NCI-H524 (cell line): ENCODE data around the gene RHOA.
"Not testable (repeated sequence)": the region's sequence is repeated elsewhere in the genome, so short reads cannot be mapped to it uniquely, and the experiment has no call there.

Experiments used
- DNase-seq, 2 experiments: peaks; one replicate each; lab custom pipeline; 2025; lab: John Stamatoyannopoulos, UW

The RHOA gene

GRCh38 chr3:49362561-49362960 lies 49.2 kb downstream of the RHOA start:
- DNase-seq = no peak

- no peak for DNase-seq
Observed at GRCh38 chr3:49359623-49360022, 52.2 kb downstream of the RHOA start.

- no peak for DNase-seq
Observed at GRCh38 chr3:49358884-49359225, 52.9 kb downstream of the RHOA start.

GRCh38 chr3:49358217-49358883 lies 53.4 kb downstream of the RHOA start, which contains the start of gene GPX1:
Gene GPX1, minus strand, starts transcription at chr3:49358353. Its CDS starts 75 bp downstream, at chr3:49358278.
- peak; percentile 91 to 95 for DNase-seq

GRCh38 chr3:49357443-49358216 lies 54.1 kb downstream of the RHOA start:
- not testable (repeated sequence) for DNase-seq

- DNase-seq = not testable (repeated sequence)
Observed at GRCh38 chr3:49357095-49357442, 54.7 kb downstream of the RHOA start.

GRCh38 chr3:49352890-49353421 lies 58.8 kb downstream of the RHOA start:
- no peak for DNase-seq

- no peak for DNase-seq
Observed at GRCh38 chr3:49352281-49352680, 59.5 kb downstream of the RHOA start.

GRCh38 chr3:49351521-49352011 lies 60.2 kb downstream of the RHOA start:
- DNase-seq = no peak

GRCh38 chr3:49349348-49350114 lies 62.2 kb downstream of the RHOA start:
- no peak for DNase-seq

- not testable (repeated sequence) for DNase-seq
Observed at GRCh38 chr3:49348361-49348760, 63.4 kb downstream of the RHOA start.

GRCh38 chr3:49346797-49347251 lies 65.0 kb downstream of the RHOA start:
- no peak for DNase-seq

GRCh38 chr3:49343163-49343562 lies 68.6 kb downstream of the RHOA start:
- DNase-seq = no peak

- DNase-seq = no peak
Observed at GRCh38 chr3:49341996-49342395, 69.8 kb downstream of the RHOA start.

GRCh38 chr3:49339941-49340800 lies 71.6 kb downstream of the RHOA start, which contains the start of gene USP4:
Gene USP4, minus strand, starts transcription at chr3:49340053. Its CDS starts 29 bp downstream, at chr3:49340024.
- peak; percentile 81 to 92 for DNase-seq

- DNase-seq = peak in 1 of 2 experiments; percentile 54
Observed at GRCh38 chr3:49339581-49339940, 72.2 kb downstream of the RHOA start.

- DNase-seq = no peak
Observed at GRCh38 chr3:49333916-49334633, 77.7 kb downstream of the RHOA start.

- no peak for DNase-seq
Observed at GRCh38 chr3:49333091-49333490, 78.7 kb downstream of the RHOA start.

GRCh38 chr3:49329186-49329585 lies 82.6 kb downstream of the RHOA start:
- DNase-seq = no peak

- DNase-seq = not testable (repeated sequence)
Observed at GRCh38 chr3:49328350-49328749, 83.4 kb downstream of the RHOA start.

GRCh38 chr3:49327485-49327884 lies 84.3 kb downstream of the RHOA start:
- DNase-seq = no peak
